ENCODE data around the gene LEP.

The LEP gene

DNA sequence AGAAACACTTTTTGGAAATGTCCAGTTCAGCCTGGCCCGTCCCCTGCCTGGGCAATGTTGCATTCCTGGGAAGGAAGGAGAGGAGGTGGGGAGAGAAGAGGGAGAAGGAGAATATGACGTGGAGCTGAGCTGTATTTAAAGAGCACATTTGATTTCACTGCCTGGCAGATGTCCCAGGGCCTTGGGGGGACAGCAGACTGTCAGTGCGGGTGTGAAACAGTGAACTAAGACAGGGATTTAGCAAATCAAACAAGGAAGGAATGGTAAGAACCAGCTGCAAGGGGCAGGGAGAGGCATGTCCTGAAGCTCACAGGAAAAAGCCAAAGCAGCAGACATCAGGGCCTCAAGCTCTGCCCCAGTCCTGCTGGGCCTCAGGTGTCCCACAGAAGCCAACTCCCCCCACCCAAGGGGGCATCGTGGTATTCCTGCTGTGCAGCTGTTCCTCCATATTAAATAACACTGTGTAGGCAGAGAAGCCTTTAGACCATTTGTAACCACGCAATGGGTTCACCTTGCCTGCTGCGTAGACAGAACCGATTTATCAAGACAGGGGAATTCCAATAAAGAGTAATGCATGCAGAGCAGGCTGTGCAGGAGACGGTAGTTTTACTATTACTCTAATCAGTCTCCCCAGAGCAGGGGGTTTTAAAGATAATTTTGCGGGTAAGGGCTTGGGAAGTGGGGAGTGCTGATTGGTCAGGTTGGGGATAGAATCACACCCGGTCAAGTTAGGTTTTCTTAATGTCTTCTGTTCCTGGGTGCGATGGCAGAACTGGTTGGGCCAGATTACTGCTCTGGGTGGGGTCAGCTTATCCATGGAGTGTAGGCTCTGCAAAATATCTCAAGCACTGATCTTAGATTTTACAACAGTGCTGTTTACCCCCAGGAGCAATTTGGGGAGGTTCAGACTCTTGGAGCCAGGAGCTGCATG lies 18.3 kb downstream of the LEP start:
- ChIA-PET CTCF (no interaction called here), POLR2A (interaction anchor here (1.3 kb wide), 1 partner anchor 8 kb away, joined by 4 read pairs; no protein-coding TSS in a partner anchor)
- no peak for DNase-seq (ENCODE audit: extremely low spot score)
- TF ChIP-seq BHLHE40 (IDR thresholded peaks at IDR 0.05; ENCODE audit: borderline replicate concordance), result no peak
- TF ChIP-seq FOXM1 (IDR thresholded peaks at IDR 0.05; ENCODE audit: borderline replicate concordance), result no peak
- TF ChIP-seq SUZ12 (IDR thresholded peaks at IDR 0.05), result no peak
- no peak for TF ChIP-seq ELF4 (IDR thresholded peaks at IDR 0.05)
- TF ChIP-seq FOXA1 (IDR thresholded peaks at IDR 0.05), result no peak
- no peak for TF ChIP-seq FOXK2 (IDR thresholded peaks at IDR 0.05)
- TF ChIP-seq LEF1 (IDR thresholded peaks at IDR 0.05; ENCODE audit: borderline replicate concordance), result no peak
- no peak for TF ChIP-seq CTBP1 (IDR thresholded peaks at IDR 0.05; ENCODE audit: borderline replicate concordance)
- TF ChIP-seq ARNT (IDR thresholded peaks at IDR 0.05), result no peak
- no peak for TF ChIP-seq NFRKB (IDR thresholded peaks at IDR 0.05)
- no peak for TF ChIP-seq ZNF384 (IDR thresholded peaks at IDR 0.05)
- no peak for TF ChIP-seq SP1 (IDR thresholded peaks at IDR 0.05)

DNA sequence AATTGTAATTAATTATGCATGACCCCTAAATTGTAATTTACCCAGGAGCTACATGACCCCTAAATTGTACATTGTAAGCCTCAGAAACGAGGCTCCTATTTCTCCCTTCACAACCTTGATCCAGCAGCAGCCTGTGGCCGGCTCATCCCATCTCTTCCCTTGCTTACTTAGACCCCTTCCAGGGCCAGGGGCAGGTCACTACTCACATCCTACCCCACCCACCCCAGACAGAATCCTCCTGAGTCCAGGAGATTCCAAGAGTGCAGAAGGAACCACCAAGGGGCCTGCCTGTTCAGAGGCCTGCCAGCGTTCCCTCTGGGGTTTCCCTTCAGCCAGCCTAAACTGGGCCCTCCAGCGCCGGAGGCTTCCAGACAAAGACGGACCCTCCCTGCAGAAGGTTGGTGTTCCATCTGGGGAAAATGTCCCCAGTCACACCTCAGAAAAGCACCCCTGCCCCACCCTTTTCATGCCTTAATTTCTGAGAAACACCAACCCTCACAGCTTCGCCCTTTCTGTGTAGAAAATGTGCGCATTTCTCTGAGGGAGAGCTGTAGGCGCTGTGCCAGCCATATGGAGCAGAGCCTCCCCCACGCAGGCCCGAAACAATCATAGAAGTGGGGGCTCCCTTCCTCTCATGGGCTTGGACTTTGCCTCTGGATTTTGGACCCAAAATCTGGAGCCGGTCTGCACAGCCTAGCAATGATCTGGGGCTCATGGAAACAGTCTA lies 19.2 kb downstream of the LEP start:
- ChIA-PET CTCF (no interaction called here), POLR2A (no interaction called here)
- no peak for TF ChIP-seq ELF4 (IDR thresholded peaks at IDR 0.05)
- no peak for TF ChIP-seq FOXM1 (IDR thresholded peaks at IDR 0.05; ENCODE audit: borderline replicate concordance)
- no peak for TF ChIP-seq SP1 (IDR thresholded peaks at IDR 0.05)
- TF ChIP-seq, protein P1, sequence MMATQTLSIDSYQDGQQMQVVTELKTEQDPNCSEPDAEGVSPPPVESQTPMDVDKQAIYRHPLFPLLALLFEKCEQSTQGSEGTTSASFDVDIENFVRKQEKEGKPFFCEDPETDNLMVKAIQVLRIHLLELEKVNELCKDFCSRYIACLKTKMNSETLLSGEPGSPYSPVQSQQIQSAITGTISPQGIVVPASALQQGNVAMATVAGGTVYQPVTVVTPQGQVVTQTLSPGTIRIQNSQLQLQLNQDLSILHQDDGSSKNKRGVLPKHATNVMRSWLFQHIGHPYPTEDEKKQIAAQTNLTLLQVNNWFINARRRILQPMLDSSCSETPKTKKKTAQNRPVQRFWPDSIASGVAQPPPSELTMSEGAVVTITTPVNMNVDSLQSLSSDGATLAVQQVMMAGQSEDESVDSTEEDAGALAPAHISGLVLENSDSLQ (IDR thresholded peaks at IDR 0.05), result no peak
- no peak for DNase-seq (ENCODE audit: extremely low spot score)

DNA sequence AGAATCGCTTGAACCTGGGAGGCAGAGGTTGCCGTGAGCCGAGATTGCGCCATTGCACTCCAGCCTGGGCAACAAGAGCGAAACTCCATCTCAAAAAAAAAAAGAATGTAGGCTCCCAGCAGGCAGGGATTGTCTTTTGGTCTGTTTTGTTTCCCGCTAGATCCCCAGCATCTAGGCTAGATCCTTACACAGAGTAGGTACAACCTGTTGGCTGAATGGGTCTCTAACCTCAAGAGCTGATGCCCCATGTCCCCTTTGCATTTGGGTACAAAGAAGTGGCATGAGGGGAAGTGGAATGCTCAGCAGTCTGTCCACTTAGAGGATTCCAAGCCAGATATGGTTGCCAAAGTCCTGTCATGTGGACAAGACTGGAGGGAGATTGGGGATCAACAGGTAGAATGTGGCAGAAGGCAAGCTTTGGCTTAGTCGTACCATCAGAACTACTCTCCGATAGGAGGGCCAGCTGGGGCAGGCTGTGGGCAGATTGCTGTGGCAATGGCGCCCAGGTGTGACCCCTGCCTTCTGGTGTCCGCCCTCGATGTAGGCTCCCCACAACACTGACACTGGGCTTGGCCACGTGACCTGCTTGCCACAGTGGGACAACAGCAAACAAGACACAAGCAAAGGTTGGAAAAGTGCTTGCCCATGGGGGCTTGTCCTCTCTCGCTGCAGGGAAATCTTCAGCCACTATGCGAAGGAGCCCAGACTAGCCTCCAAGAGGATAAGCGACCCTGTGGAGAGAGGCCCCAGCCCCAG lies 21.4 kb downstream of the LEP start:
- TF ChIP-seq FOXM1 (IDR thresholded peaks at IDR 0.05; ENCODE audit: borderline replicate concordance), result no peak
- TF ChIP-seq TARDBP (IDR thresholded peaks at IDR 0.05), result no peak
- TF ChIP-seq SUZ12 (IDR thresholded peaks at IDR 0.05), result no peak
- TF ChIP-seq FOXA1 (IDR thresholded peaks at IDR 0.05), result no peak
- no peak for TF ChIP-seq NFRKB (IDR thresholded peaks at IDR 0.05)
- TF ChIP-seq ZNF384 (IDR thresholded peaks at IDR 0.05), result no peak
- no peak for TF ChIP-seq CTBP1 (IDR thresholded peaks at IDR 0.05; ENCODE audit: borderline replicate concordance)
- TF ChIP-seq, protein P1 (IDR thresholded peaks at IDR 0.05), result no peak
- TF ChIP-seq HDGF (IDR thresholded peaks at IDR 0.05; ENCODE audit: borderline replicate concordance), result no peak
- TF ChIP-seq FOXK2 (IDR thresholded peaks at IDR 0.05), result no peak
- TF ChIP-seq ARNT (IDR thresholded peaks at IDR 0.05), result no peak
- TF ChIP-seq SP1 (IDR thresholded peaks at IDR 0.05), result no peak
- TF ChIP-seq L3MBTL2 (conservative IDR thresholded peaks at IDR 0.05), result no peak
- TF ChIP-seq ELF4 (IDR thresholded peaks at IDR 0.05), result no peak
- no peak for TF ChIP-seq LEF1 (IDR thresholded peaks at IDR 0.05; ENCODE audit: borderline replicate concordance)
- ChIA-PET CTCF (no interaction called here), POLR2A (no interaction called here)
- no peak for DNase-seq (ENCODE audit: extremely low spot score)

DNA sequence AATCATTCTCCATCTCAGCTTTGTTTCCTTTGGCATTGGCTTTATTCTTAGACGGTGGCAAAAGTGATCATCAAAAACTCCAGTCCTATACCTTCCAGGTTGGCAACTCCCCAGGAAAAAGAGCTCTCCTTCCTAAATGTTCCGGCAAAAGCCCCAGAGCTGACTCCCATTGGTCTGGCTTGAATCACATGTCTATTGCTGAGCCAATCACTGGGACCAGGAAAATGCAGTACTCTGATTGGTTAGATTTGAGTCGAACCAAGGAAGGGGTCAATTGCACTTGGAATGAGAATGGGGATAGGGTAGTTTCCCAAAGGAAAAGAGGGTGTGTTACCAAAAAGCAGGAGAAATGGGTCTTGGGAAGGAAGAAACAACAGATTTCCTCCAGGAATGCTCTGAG lies 22.3 kb downstream of the LEP start:
- no peak for DNase-seq (ENCODE audit: extremely low spot score)
- ChIA-PET CTCF (no interaction called here), POLR2A (no interaction called here)
- TF ChIP-seq BHLHE40 (IDR thresholded peaks at IDR 0.05; ENCODE audit: borderline replicate concordance) (no peak), CTBP1 (IDR thresholded peaks at IDR 0.05; ENCODE audit: borderline replicate concordance) (no peak), ELF4 (IDR thresholded peaks at IDR 0.05) (no peak), FOXM1 (IDR thresholded peaks at IDR 0.05; ENCODE audit: borderline replicate concordance) (no peak), ZNF384 (IDR thresholded peaks at IDR 0.05) (no peak), FOXA1 (IDR thresholded peaks at IDR 0.05) (no peak), ARNT (IDR thresholded peaks at IDR 0.05) (no peak), SUZ12 (IDR thresholded peaks at IDR 0.05) (no peak), FOXK2 (IDR thresholded peaks at IDR 0.05) (no peak), HDGF (IDR thresholded peaks at IDR 0.05; ENCODE audit: borderline replicate concordance) (no peak), LEF1 (IDR thresholded peaks at IDR 0.05; ENCODE audit: borderline replicate concordance) (no peak)
- TF ChIP-seq, protein P1 (IDR thresholded peaks at IDR 0.05), result no peak

DNA sequence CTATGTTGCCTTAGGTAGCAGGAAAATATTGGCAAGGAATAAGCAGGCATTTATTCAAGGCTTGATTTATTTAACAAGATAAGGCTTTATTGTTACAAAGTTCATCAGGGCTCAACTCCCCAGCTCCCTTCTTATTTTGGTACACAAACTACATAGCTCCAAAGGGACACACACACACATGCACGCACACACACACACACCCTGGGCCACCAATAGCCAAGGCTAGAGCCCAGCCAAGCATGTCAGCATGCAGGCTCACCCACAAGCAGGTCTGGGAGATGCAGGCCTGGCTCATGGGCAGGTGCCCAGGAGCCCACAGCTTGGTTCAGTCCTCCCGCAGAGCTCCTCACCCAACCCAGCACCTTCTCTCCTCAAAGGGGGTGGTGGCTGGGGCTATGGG lies 23.4 kb downstream of the LEP start:
- no peak for TF ChIP-seq HDGF (IDR thresholded peaks at IDR 0.05; ENCODE audit: borderline replicate concordance)
- no peak for TF ChIP-seq ZNF384 (IDR thresholded peaks at IDR 0.05)
- TF ChIP-seq FOXM1 (IDR thresholded peaks at IDR 0.05; ENCODE audit: borderline replicate concordance), result no peak
- TF ChIP-seq NFRKB (IDR thresholded peaks at IDR 0.05), result no peak
- TF ChIP-seq ARNT (IDR thresholded peaks at IDR 0.05), result no peak
- no peak for TF ChIP-seq BHLHE40 (IDR thresholded peaks at IDR 0.05; ENCODE audit: borderline replicate concordance)
- no peak for TF ChIP-seq LEF1 (IDR thresholded peaks at IDR 0.05; ENCODE audit: borderline replicate concordance)
- no peak for TF ChIP-seq ELF4 (IDR thresholded peaks at IDR 0.05)
- TF ChIP-seq L3MBTL2 (conservative IDR thresholded peaks at IDR 0.05), result no peak
- no peak for TF ChIP-seq FOXK2 (IDR thresholded peaks at IDR 0.05)
- TF ChIP-seq, protein P1 (IDR thresholded peaks at IDR 0.05), result no peak
- TF ChIP-seq FOXA1 (IDR thresholded peaks at IDR 0.05), result no peak
- no peak for TF ChIP-seq SUZ12 (IDR thresholded peaks at IDR 0.05)
- TF ChIP-seq CTBP1 (IDR thresholded peaks at IDR 0.05; ENCODE audit: borderline replicate concordance), result no peak
- TF ChIP-seq SP1 (IDR thresholded peaks at IDR 0.05), result no peak
- no peak for TF ChIP-seq TARDBP (IDR thresholded peaks at IDR 0.05)
- ChIA-PET CTCF (no interaction called here), POLR2A (no interaction called here)
- no peak for DNase-seq (ENCODE audit: extremely low spot score)
